SK-N-SH (cell line): Measurements from ENCODE around the gene SMAD3. TPM values are rescaled to one million over a fixed set of nuclear protein-coding genes. Genes with fewer than 3 reads are reported as not detected.

Experiments used
- CTCF ChIA-PET: fragments of 300-600, 350-600 bp; formaldehyde crosslinking; extraction: SDS; loops from one replicate; lab custom pipeline; 2021; lab: Yijun Ruan, JAX
- POLR2A ChIA-PET: fragments of 350-600 bp; sonication (Branson Sonifier 250); formaldehyde crosslinking; extraction: SDS; loops from one replicate; lab custom pipeline; 2020; ENCODE audit warnings: antibody characterized with exemption, inconsistent platforms; lab: Yijun Ruan, JAX
- DNase-seq: peaks from one replicate; pipeline ENCODE4 v3.0.0; 2012
- H2AFZ ChIP-seq: fragments of 200-600 bp; sonication (generic); 2 replicates; pipeline ENCODE4 v1.8.1; 2016; ENCODE audit warnings: antibody characterized with exemption, mild to moderate bottlenecking, low read depth
- H3F3A ChIP-seq: fragments of 200-600 bp; sonication (generic); replicated peaks from 2 replicates; pipeline ENCODE3; 2016; ENCODE audit warnings: antibody characterized with exemption, mild to moderate bottlenecking; ENCODE audit not compliant: insufficient read depth
- H3K27ac ChIP-seq, 2 experiments: fragments of 200-500 bp in 1 of 2; fragments of 200-600 bp in 1 of 2; sonication (Bioruptor generic) in 1 of 2; sonication (generic), shearing (Covaris generic) in 1 of 2; 2 replicates each; pipeline versions ENCODE4 v1.5.1 to v1.6.1; 2014 to 2016; ENCODE audit warnings: low read depth in 2 of 2, inconsistent platforms in 1 of 2, low read length in 1 of 2, mild to moderate bottlenecking in 1 of 2, mixed read lengths in 1 of 2
- H3K27me3 ChIP-seq: fragments of 200-600 bp; sonication (generic), shearing (Covaris generic); 2 replicates; pipeline ENCODE4 v1.6.1; 2016; ENCODE audit warnings: mixed run types; ENCODE audit not compliant: insufficient read depth
- H3K36me3 ChIP-seq, 2 experiments: fragments of 200-500 bp in 1 of 2; fragments of 200-600 bp in 1 of 2; sonication (Bioruptor generic) in 1 of 2; sonication (generic) in 1 of 2; replicated peaks in 1 of 2; 2 replicates each; pipeline versions ENCODE3 to v1.5.1; 2014 to 2016; ENCODE audit warnings: low read length in 1 of 2, mild to moderate bottlenecking in 1 of 2; ENCODE audit not compliant: insufficient read depth in 2 of 2, control insufficient read depth in 1 of 2
- H3K4me1 ChIP-seq, 2 experiments: fragments of 200-500 bp in 1 of 2; fragments of 200-600 bp in 1 of 2; sonication (Bioruptor generic) in 1 of 2; sonication (generic), shearing (Covaris generic) in 1 of 2; 2 replicates each; pipeline versions ENCODE4 v1.5.1 to v1.6.1; 2014 to 2016; ENCODE audit warnings: low read depth in 1 of 2, low read length in 1 of 2, mixed run types in 1 of 2; ENCODE audit not compliant: insufficient read depth in 2 of 2, control insufficient read depth in 1 of 2
- H3K4me2 ChIP-seq: fragments of 200-600 bp; sonication (generic), shearing (Covaris generic); 2 replicates; pipeline ENCODE4 v1.6.1; 2017; ENCODE audit warnings: mixed run types
- H3K4me3 ChIP-seq, 2 experiments: fragments of 200-500 bp in 1 of 2; fragments of 200-600 bp in 1 of 2; sonication (Bioruptor generic) in 1 of 2; sonication (generic), shearing (Covaris generic) in 1 of 2; 2 replicates each; pipeline versions ENCODE4 v1.5.1 to v1.8.1; 2014 to 2016; ENCODE audit warnings: low read depth in 2 of 2, inconsistent platforms in 1 of 2, low read length in 1 of 2, mild to moderate bottlenecking in 1 of 2, mixed read lengths in 1 of 2, moderate library complexity in 1 of 2
- H3K79me2 ChIP-seq: fragments of 200-600 bp; sonication (generic); 2 replicates; pipeline ENCODE4 v1.8.1; 2017; ENCODE audit warnings: mild to moderate bottlenecking; ENCODE audit not compliant: insufficient read depth
- H3K9ac ChIP-seq: fragments of 200-600 bp; sonication (generic); 2 replicates; pipeline ENCODE4 v1.6.1; 2017; ENCODE audit warnings: mixed run types
- H3K9me2 ChIP-seq: fragments of 200-600 bp; sonication (generic); 2 replicates; pipeline ENCODE4 v1.6.1; 2017; ENCODE audit warnings: mixed run types
- H3K9me3 ChIP-seq: fragments of 200-600 bp; sonication (generic); 2 replicates; pipeline ENCODE4 v1.6.1; 2017; ENCODE audit warnings: mixed run types, mild to moderate bottlenecking, moderate library complexity
- H4K20me1 ChIP-seq: fragments of 200-600 bp; sonication (generic); 2 replicates; pipeline ENCODE4 v1.6.1; 2017; ENCODE audit warnings: mild to moderate bottlenecking, mixed run types; ENCODE audit not compliant: insufficient read depth
- ELF1 ChIP-seq: IDR thresholded peaks from 2 replicates; pipeline ENCODE4 v1.4.0; 2012
- EP300 ChIP-seq, 2 experiments: IDR thresholded peaks; 2 replicates each; pipeline versions ENCODE4 v1.4.0 to v1.6.1; 2012; ENCODE audit warnings: borderline replicate concordance in 1 of 2, low read depth in 1 of 2, low read length in 1 of 2
- EZH2phosphoT487 ChIP-seq: fragments of 200-600 bp; sonication (generic); IDR thresholded peaks from 2 replicates; pipeline ENCODE4 v1.6.1; 2017; ENCODE audit warnings: low read depth, mixed run types, mild to moderate bottlenecking, antibody characterized with exemption, moderate library complexity, borderline replicate concordance
- FOSL2 ChIP-seq: IDR thresholded peaks from 2 replicates; pipeline ENCODE4 v1.4.0; 2012; ENCODE audit warnings: low read depth, mild to moderate bottlenecking, moderate library complexity, borderline replicate concordance
- FOXJ3 ChIP-seq: sonication (generic); formaldehyde crosslinking; IDR thresholded peaks from 2 replicates; pipeline ENCODE4 v1.5.1; 2020; ENCODE audit warnings: mild to moderate bottlenecking, missing genetic modification reagents
- FOXM1 ChIP-seq: IDR thresholded peaks from 2 replicates; pipeline ENCODE4 v1.4.0; 2012; ENCODE audit warnings: low read depth, mild to moderate bottlenecking
- GATA2 ChIP-seq: sonication (generic); formaldehyde crosslinking; IDR thresholded peaks from 2 replicates; pipeline ENCODE4 v1.5.0; 2020; ENCODE audit warnings: mild to moderate bottlenecking, missing genetic modification reagents
- JUND ChIP-seq: IDR thresholded peaks from 2 replicates; pipeline ENCODE4 v1.4.0; 2012
- MXI1 ChIP-seq: IDR thresholded peaks from 2 replicates; pipeline ENCODE4 v1.6.1; 2012; ENCODE audit warnings: mild to moderate bottlenecking, low read depth, low read length, improper control_type of control experiment
- NFIC ChIP-seq: IDR thresholded peaks from 2 replicates; pipeline ENCODE4 v1.4.0; 2012; ENCODE audit warnings: borderline replicate concordance
- NRF1 ChIP-seq: IDR thresholded peaks from 2 replicates; pipeline ENCODE4 v1.6.1; 2012; ENCODE audit warnings: low read depth, mild to moderate bottlenecking, low read length
- RAD21 ChIP-seq: IDR thresholded peaks from 2 replicates; pipeline ENCODE4 v1.6.1; 2012; ENCODE audit warnings: mild to moderate bottlenecking, low read length
- RCOR1 ChIP-seq: fragments of 150-350 bp; IDR thresholded peaks from 2 replicates; pipeline ENCODE4 v1.6.1; 2017; ENCODE audit warnings: antibody characterized with exemption, low read length
- RXRA ChIP-seq: IDR thresholded peaks from 2 replicates; pipeline ENCODE4 v1.4.0; 2012; ENCODE audit warnings: low read depth, mild to moderate bottlenecking, borderline replicate concordance
- SMC3 ChIP-seq: IDR thresholded peaks from 2 replicates; pipeline ENCODE4 v1.6.1; 2012; ENCODE audit warnings: low read depth, low read length, improper control_type of control experiment
- TAF1 ChIP-seq: IDR thresholded peaks from 2 replicates; pipeline ENCODE4 v1.6.1; 2012; ENCODE audit warnings: low read depth, mild to moderate bottlenecking, low read length, moderate library complexity, borderline replicate concordance
- TEAD4 ChIP-seq: IDR thresholded peaks from 2 replicates; pipeline ENCODE4 v1.4.0; 2012; ENCODE audit warnings: mild to moderate bottlenecking, borderline replicate concordance; ENCODE audit not compliant: insufficient read depth
- whole genome bisulfite sequencing: methylation state at CpG from one replicate; pipeline ENCODE4 v1.1.6; 2017; ENCODE audit warnings: low lambda C conversion rate; 5-methylcytosine and 5-hydroxymethylcytosine counted together
- polyA plus RNA-seq, 3 experiments: library from polyadenylated mRNA; depleted of rRNA; stranded (reverse); fragments of >200 nt; gene quantifications; 2 replicates each; pipeline ENCODE4 v1.2.3, GENCODE V29; 2012
- TF ChIP-seq, protein P1 (sequence below): IDR thresholded peaks from 2 replicates; pipeline ENCODE4; 2012
- TF ChIP-seq, protein P2 (sequence below): fragments of 150-350 bp; IDR thresholded peaks from 2 replicates; pipeline ENCODE4 v1.6.1; 2017; ENCODE audit warnings: antibody characterized with exemption, low read length, low read depth, borderline replicate concordance
- TF ChIP-seq, protein P3 (sequence below): IDR thresholded peaks from 2 replicates; pipeline ENCODE4 v1.4.0; 2012; ENCODE audit warnings: low read depth
- TF ChIP-seq, protein P4 (sequence below): fragments of 200-600 bp; sonication (generic); IDR thresholded peaks from 2 replicates; pipeline ENCODE4 v1.6.1; 2017; ENCODE audit warnings: antibody characterized with exemption, mild to moderate bottlenecking, moderate library complexity

Gene SMAD3
- polyA plus RNA-seq, 1 of the 3 experiments (the other 2 are of a cell fraction) = 19.5 TPM

DNA sequence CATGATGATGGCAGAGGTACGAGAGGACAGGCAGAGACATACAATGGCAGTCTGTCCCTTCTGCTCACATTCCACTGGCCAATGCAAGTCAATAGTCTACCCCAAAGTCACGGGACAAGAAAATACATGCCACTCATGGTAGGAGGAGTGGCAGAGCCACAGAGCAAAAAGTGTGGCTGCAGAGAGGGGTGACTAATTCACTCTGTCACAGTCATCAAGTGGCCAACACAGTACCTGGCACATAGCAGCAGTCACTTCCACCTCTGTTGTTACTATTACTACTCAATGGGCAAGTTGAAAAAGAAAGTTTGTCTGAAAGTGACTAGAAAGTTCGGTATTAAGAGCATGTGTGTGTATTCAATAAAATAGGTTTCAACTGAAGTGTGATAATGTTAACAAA is 91.4 kb downstream of the SMAD3 start:
- Histone ChIP-seq H3K79me2 (peaks cover 89% of the 10 kb centered on the region), H3F3A (no peaks in the 10 kb centered on the region), H3K27me3 (no peaks in the 10 kb centered on the region), H3K9ac (no peak overlapping the region), H4K20me1 (no peaks in the 10 kb centered on the region), H3K9me2 (no peaks in the 10 kb centered on the region), H3K36me3 (peaks cover 0 to 17% of the 10 kb centered on the region in 2 experiments), H3K4me2 (no peak overlapping the region), H2AFZ (no peak overlapping the region), H3K27ac (no peak overlapping the region), H3K4me3 (no peak overlapping the region), H3K4me1 (peaks cover 14 to 28% of the 10 kb centered on the region in 2 experiments; a peak in 2 of 4 replicates), H3K9me3 (no peaks in the 10 kb centered on the region)
- no peak for TF ChIP-seq ELF1
- no peak for TF ChIP-seq SMC3
- TF ChIP-seq NFIC = no peak
- TF ChIP-seq FOXJ3 (CRISPR knock-in tag) = no peak
- no peak for TF ChIP-seq TEAD4
- no peak for TF ChIP-seq JUND
- TF ChIP-seq, protein P1, sequence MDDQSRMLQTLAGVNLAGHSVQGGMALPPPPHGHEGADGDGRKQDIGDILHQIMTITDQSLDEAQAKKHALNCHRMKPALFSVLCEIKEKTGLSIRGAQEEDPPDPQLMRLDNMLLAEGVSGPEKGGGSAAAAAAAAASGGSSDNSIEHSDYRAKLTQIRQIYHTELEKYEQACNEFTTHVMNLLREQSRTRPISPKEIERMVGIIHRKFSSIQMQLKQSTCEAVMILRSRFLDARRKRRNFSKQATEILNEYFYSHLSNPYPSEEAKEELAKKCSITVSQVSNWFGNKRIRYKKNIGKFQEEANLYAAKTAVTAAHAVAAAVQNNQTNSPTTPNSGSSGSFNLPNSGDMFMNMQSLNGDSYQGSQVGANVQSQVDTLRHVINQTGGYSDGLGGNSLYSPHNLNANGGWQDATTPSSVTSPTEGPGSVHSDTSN = no peak
- TF ChIP-seq GATA2 (CRISPR knock-in tag) = no peak
- TF ChIP-seq FOSL2 = no peak
- TF ChIP-seq, protein P2, sequence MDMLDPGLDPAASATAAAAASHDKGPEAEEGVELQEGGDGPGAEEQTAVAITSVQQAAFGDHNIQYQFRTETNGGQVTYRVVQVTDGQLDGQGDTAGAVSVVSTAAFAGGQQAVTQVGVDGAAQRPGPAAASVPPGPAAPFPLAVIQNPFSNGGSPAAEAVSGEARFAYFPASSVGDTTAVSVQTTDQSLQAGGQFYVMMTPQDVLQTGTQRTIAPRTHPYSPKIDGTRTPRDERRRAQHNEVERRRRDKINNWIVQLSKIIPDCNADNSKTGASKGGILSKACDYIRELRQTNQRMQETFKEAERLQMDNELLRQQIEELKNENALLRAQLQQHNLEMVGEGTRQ = no peak
- TF ChIP-seq MXI1 = no peak
- TF ChIP-seq RAD21 = no peak
- TF ChIP-seq FOXM1 = no peak
- TF ChIP-seq RCOR1 = no peak
- TF ChIP-seq RXRA = no peak
- TF ChIP-seq, protein P3, sequence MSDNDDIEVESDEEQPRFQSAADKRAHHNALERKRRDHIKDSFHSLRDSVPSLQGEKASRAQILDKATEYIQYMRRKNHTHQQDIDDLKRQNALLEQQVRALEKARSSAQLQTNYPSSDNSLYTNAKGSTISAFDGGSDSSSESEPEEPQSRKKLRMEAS = no peak
- ChIA-PET POLR2A (no interaction called here), CTCF (interaction anchor here (2.0 kb wide), 1 partner anchor 83 kb away, joined by 6 read pairs; no protein-coding TSS in a partner anchor)
- no peak for DNase-seq
- WGBS = 91% methylated on average over 3 of the region's 3 CpGs

DNA sequence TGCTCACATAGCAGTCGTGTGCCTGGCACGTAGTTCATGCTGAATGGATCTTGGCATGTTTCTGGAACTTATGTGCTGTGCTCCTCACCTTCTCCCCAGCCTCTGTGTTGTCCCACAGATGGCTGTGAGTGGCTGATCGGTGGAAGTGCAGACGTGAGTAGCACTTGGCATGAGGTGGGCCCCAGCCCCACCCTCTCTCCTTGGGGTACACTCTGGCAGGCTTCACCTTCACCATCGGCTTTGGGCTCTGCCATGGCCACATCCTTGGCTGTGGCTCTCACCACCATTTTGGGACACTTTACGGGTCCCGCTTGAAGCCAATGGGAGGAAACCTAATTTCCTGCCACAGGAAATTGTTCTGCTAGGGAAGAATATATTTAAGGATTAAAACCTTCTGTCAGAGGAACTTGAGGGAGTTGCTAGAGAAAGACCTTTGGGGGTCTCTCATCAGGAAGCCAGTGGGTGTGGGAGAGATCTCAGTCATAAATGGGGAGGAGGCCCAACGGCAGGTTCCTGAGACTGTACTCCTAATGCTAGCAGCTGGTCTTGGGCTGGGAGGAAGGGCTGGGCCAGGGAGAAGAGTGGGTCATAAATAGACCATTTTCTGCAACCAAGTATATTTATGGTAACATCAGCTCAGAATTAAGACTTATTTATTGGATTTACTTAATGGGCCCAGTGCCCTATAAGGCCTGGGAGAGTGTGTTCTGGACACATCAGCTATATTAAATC is 92.3 kb downstream of the SMAD3 start:
- H3K27me3 ChIP-seq = no peaks in the 10 kb centered on the region
- WGBS = 93% methylated on average over 4 of the region's 8 CpGs
- no peak for DNase-seq
- no peak overlapping the region for H3K4me3 ChIP-seq
- peaks cover 14 to 25% of the 10 kb centered on the region in 2 experiments; a peak in 2 of 4 replicates for H3K4me1 ChIP-seq
- peaks cover 89% of the 10 kb centered on the region for H3K79me2 ChIP-seq
- H3K36me3 ChIP-seq = peaks cover 0 to 16% of the 10 kb centered on the region in 2 experiments
- TF ChIP-seq EZH2phosphoT487 (no peak), TEAD4 (no peak), TAF1 (no peak), EP300 (IDR thresholded peaks at IDR 0.05; ENCODE audit: borderline replicate concordance in 1 of 2, low read depth in 1 of 2, low read length in 1 of 2) (no peak), NFIC (no peak), FOXM1 (no peak), NRF1 (no peak)
- TF ChIP-seq, protein P4, sequence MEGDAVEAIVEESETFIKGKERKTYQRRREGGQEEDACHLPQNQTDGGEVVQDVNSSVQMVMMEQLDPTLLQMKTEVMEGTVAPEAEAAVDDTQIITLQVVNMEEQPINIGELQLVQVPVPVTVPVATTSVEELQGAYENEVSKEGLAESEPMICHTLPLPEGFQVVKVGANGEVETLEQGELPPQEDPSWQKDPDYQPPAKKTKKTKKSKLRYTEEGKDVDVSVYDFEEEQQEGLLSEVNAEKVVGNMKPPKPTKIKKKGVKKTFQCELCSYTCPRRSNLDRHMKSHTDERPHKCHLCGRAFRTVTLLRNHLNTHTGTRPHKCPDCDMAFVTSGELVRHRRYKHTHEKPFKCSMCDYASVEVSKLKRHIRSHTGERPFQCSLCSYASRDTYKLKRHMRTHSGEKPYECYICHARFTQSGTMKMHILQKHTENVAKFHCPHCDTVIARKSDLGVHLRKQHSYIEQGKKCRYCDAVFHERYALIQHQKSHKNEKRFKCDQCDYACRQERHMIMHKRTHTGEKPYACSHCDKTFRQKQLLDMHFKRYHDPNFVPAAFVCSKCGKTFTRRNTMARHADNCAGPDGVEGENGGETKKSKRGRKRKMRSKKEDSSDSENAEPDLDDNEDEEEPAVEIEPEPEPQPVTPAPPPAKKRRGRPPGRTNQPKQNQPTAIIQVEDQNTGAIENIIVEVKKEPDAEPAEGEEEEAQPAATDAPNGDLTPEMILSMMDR = no peak
- H3K9ac ChIP-seq = no peak overlapping the region
- H3K9me3 ChIP-seq = no peaks in the 10 kb centered on the region
- H3K4me2 ChIP-seq = no peak overlapping the region
- H3F3A ChIP-seq = no peaks in the 10 kb centered on the region
- no peaks in the 10 kb centered on the region for H3K9me2 ChIP-seq
- H2AFZ ChIP-seq = no peak overlapping the region
- no peaks in the 10 kb centered on the region for H4K20me1 ChIP-seq
- POLR2A ChIA-PET = no interaction called here
- no peak overlapping the region for H3K27ac ChIP-seq
- CTCF ChIA-PET = no interaction called here
